Measurements from ENCODE around the gene MSX1.

MSX1 gene

GRCh38 chr4:4841156-4841555 lies 18.3 kb upstream of the MSX1 start:
- no peak for DNase-seq (ENCODE audit: low spot score)

- DNase-seq (ENCODE audit: low spot score), result no peak
These were observed 16.7 kb upstream of the MSX1 start for GRCh38 chr4:4842476-4843441.

GRCh38 chr4:4843635-4844291 lies 15.7 kb upstream of the MSX1 start:
- DNase-seq (ENCODE audit: low spot score), result no peak

- no peak for DNase-seq (ENCODE audit: low spot score)
These were observed 14.4 kb upstream of the MSX1 start for GRCh38 chr4:4845027-4845426.

- no peak for DNase-seq (ENCODE audit: low spot score)
These were observed 12.5 kb upstream of the MSX1 start for GRCh38 chr4:4847011-4847410.

- DNase-seq (ENCODE audit: low spot score), result no peak
These were observed 10.9 kb upstream of the MSX1 start for GRCh38 chr4:4848540-4848939.

GRCh38 chr4:4849106-4849505 lies 10.4 kb upstream of the MSX1 start:
- no peak for DNase-seq (ENCODE audit: low spot score)

GRCh38 chr4:4849524-4850193 lies 9.8 kb upstream of the MSX1 start:
- DNase-seq (ENCODE audit: low spot score), result no peak

- no peak for DNase-seq (ENCODE audit: low spot score)
These were observed 8.4 kb upstream of the MSX1 start for GRCh38 chr4:4851081-4851480.

GRCh38 chr4:4851906-4852305 lies 7.6 kb upstream of the MSX1 start:
- no peak for DNase-seq (ENCODE audit: low spot score)

- no peak for DNase-seq (ENCODE audit: low spot score)
These were observed 6.7 kb upstream of the MSX1 start for GRCh38 chr4:4852591-4853362.

GRCh38 chr4:4853371-4853823 lies 6.1 kb upstream of the MSX1 start:
- DNase-seq (ENCODE audit: low spot score), result no peak

GRCh38 chr4:4853921-4854648 lies 5.4 kb upstream of the MSX1 start:
- DNase-seq (ENCODE audit: low spot score), result no peak

GRCh38 chr4:4854649-4855295 lies 4.7 kb upstream of the MSX1 start:
- DNase-seq (ENCODE audit: low spot score), result no peak

GRCh38 chr4:4855301-4856070 lies 4.0 kb upstream of the MSX1 start:
- DNase-seq (ENCODE audit: low spot score), result no peak

GRCh38 chr4:4856071-4857000 lies 3.1 kb upstream of the MSX1 start:
- peak; percentile 11 for DNase-seq (ENCODE audit: low spot score)

GRCh38 chr4:4857001-4857808 lies 2.3 kb upstream of the MSX1 start:
- no peak for DNase-seq (ENCODE audit: low spot score)

All from pons (tissue), 1 donor.